GM23338 (cell line): ENCODE results near the gene ZNF581. TPM values are rescaled to one million over a fixed set of nuclear protein-coding genes. Genes with fewer than 3 reads are reported as not detected.

ENCODE experiments used
- ATAC-seq: fragments of 200-7000 bp; cut with Tn5 transposase; 3 replicates; pipeline ENCODE4 v1.9.1; 2020
- DNase-seq: peaks from one replicate; pipeline ENCODE4 v3.0.0-alpha.2; 2015; ENCODE audit warnings: low spot score
- H2AFZ ChIP-seq: fragments of 200-600 bp; sonication (generic); 2 replicates; pipeline ENCODE4 v1.8.0; 2016; ENCODE audit warnings: antibody characterized with exemption, mild to moderate bottlenecking, moderate library complexity
- H3F3A ChIP-seq: fragments of 200-600 bp; sonication (generic); replicated peaks from 2 replicates; pipeline ENCODE4 v1.8.0; 2017; ENCODE audit warnings: antibody characterized with exemption, mixed run types, low read depth
- H3K27ac ChIP-seq: fragments of 200-600 bp; sonication (generic); 2 replicates; pipeline ENCODE4 v1.6.1; 2016; ENCODE audit warnings: low read depth
- H3K27me3 ChIP-seq: fragments of 200-600 bp; sonication (generic); 2 replicates; pipeline ENCODE4 v1.8.0; 2016; ENCODE audit warnings: mild to moderate bottlenecking, mixed run types, moderate library complexity; ENCODE audit not compliant: insufficient read depth
- H3K36me3 ChIP-seq: fragments of 200-600 bp; sonication (generic); 2 replicates; pipeline ENCODE4 v1.8.0; 2016; ENCODE audit warnings: mild to moderate bottlenecking; ENCODE audit not compliant: insufficient read depth
- H3K4me1 ChIP-seq: fragments of 200-600 bp; sonication (generic); 2 replicates; pipeline ENCODE4 v1.8.0; 2016; ENCODE audit warnings: mild to moderate bottlenecking, moderate library complexity; ENCODE audit not compliant: insufficient read depth
- H3K4me2 ChIP-seq: fragments of 200-600 bp; sonication (generic); 2 replicates; pipeline ENCODE4 v1.7.1; 2017; ENCODE audit warnings: mixed run types
- H3K4me3 ChIP-seq: fragments of 200-600 bp; sonication (generic); 2 replicates; pipeline ENCODE4 v1.6.1; 2016; ENCODE audit warnings: mixed run types
- H3K79me2 ChIP-seq: fragments of 200-600 bp; sonication (generic); replicated peaks from 2 replicates; pipeline ENCODE4 v1.8.0; 2017; ENCODE audit warnings: mild to moderate bottlenecking; ENCODE audit not compliant: insufficient read depth
- H3K9me2 ChIP-seq: fragments of 200-600 bp; sonication (generic); 2 replicates; pipeline ENCODE4 v1.8.0; 2017; ENCODE audit not compliant: insufficient read depth
- H4K20me1 ChIP-seq: fragments of 200-600 bp; sonication (generic); replicated peaks from 2 replicates; pipeline ENCODE4 v1.8.0; 2017; ENCODE audit warnings: mild to moderate bottlenecking; ENCODE audit not compliant: insufficient read depth
- H3K27ac Mint-ChIP-seq: 2 replicates; pipeline ENCODE4 v1.8.0; 2020; ENCODE audit warnings: inconsistent platforms, mild to moderate bottlenecking, moderate library complexity, mixed read lengths
- H3K27me3 Mint-ChIP-seq: 3 replicates; pipeline ENCODE4 v1.8.0; 2022; ENCODE audit warnings: low read depth, mild to moderate bottlenecking, moderate library complexity, mixed read lengths, inconsistent platforms; ENCODE audit not compliant: insufficient read depth, poor library complexity
- H3K36me3 Mint-ChIP-seq: 3 replicates; pipeline ENCODE4 v1.8.0; 2021; ENCODE audit warnings: low read depth, mild to moderate bottlenecking, inconsistent platforms, moderate library complexity, mixed read lengths
- H3K4me1 Mint-ChIP-seq: 3 replicates; pipeline ENCODE4 v1.8.0; 2020; ENCODE audit warnings: mild to moderate bottlenecking, inconsistent platforms, mixed read lengths
- H3K4me3 Mint-ChIP-seq: 3 replicates; pipeline ENCODE4 v1.8.0; 2021; ENCODE audit warnings: moderate library complexity, mild to moderate bottlenecking, inconsistent platforms, mixed read lengths
- H3K9me3 Mint-ChIP-seq: 3 replicates; pipeline ENCODE4 v1.8.0; 2020; ENCODE audit warnings: moderate library complexity, mild to moderate bottlenecking, inconsistent platforms, mixed read lengths
- CREB1 ChIP-seq: fragments of 250-450 bp; sonication (Bioruptor Pico); IDR thresholded peaks from 2 replicates; pipeline ENCODE4 v1.5.0; 2020; ENCODE audit warnings: low read depth, mild to moderate bottlenecking, moderate library complexity
- EZH2phosphoT487 ChIP-seq: fragments of 200-600 bp; sonication (generic); IDR thresholded peaks from one replicate; pipeline ENCODE4 v1.8.1; 2018; ENCODE audit warnings: antibody characterized with exemption; ENCODE audit not compliant: unreplicated experiment
- NANOG ChIP-seq: IDR thresholded peaks from 2 replicates; pipeline ENCODE4 v1.6.1; 2016; ENCODE audit warnings: antibody characterized with exemption, borderline replicate concordance
- POLR2AphosphoS5 ChIP-seq: IDR thresholded peaks from 2 replicates; pipeline ENCODE4 v1.6.1; 2016; ENCODE audit warnings: antibody characterized with exemption, low read depth
- ZNF114 ChIP-seq: fragments of 250-450 bp; sonication (Bioruptor Pico); IDR thresholded peaks from 2 replicates; pipeline ENCODE4 v1.5.0; 2020; ENCODE audit warnings: mild to moderate bottlenecking, moderate library complexity
- ZNF331 ChIP-seq: fragments of 250-450 bp; sonication (Bioruptor Pico); IDR thresholded peaks from 2 replicates; pipeline ENCODE4 v1.5.0; 2020; ENCODE audit warnings: low read depth, mild to moderate bottlenecking, moderate library complexity
- polyA plus RNA-seq: library from polyadenylated mRNA; unstranded; fragments of >200 nt; fragmentation: Nextera tagmentation; extraction: Ambion mirVana; gene quantifications from 2 replicates; pipeline ENCODE4 v1.2.1, GENCODE V29; 2016
- total RNA-seq: library from RNA; depleted of rRNA; stranded (reverse); fragments of >200 nt; shearing (Covaris generic); gene quantifications from 2 replicates; pipeline ENCODE4 v1.2.3, GENCODE V29; 2014
- TF ChIP-seq, protein P1 (sequence below): IDR thresholded peaks from 2 replicates; pipeline ENCODE4 v1.6.1; 2016; ENCODE audit warnings: antibody characterized with exemption
- TF ChIP-seq, protein P2 (sequence below), 2 experiments: fragments of 200-600 bp in 1 of 2; sonication (generic) in 1 of 2; conservative IDR thresholded peaks; 2 replicates each; pipeline versions ENCODE4 v1.5.1 to v1.6.1; 2016 to 2017; ENCODE audit warnings: antibody characterized with exemption in 2 of 2, low read depth in 2 of 2, mild to moderate bottlenecking in 2 of 2, moderate library complexity in 1 of 2

Gene ZNF581
- total and polyA plus RNA-seq, 2 experiments from 2014 or later, result 48.5 to 87.6 TPM

DNA sequence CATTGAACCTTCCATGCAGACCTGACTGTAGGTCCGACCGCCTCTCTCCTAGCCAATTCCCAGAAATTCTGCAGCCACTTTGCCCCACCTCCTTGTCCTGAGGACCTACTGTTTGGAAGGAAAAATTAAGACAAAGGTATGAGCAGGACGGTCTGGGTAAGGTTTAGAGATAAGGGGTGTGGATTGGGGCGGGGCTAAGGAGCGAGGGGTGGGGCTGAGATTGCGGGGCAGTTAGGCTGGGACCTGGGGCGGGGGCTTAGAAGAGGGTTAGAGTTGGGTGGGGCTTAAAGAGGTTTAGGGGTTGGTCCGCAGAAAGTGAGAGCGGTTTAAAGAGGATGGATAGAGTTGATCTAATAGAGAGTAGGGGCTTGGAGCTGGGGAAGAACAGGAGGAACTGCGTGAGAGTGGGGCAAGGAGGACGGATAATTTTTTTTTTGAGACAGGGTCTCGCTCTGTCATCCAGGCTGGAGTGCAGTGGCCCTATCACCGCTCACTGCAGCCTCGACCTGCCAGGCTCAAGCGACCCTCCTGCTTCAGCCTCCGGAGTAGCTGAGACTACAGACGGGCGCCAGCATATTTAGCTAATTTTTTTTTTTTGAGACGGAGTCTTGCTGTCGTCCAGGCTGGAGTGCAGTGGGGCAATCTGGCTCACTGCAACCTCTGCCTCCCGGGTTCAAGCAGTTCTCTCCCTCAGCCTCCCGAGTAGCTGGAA, 39.7 kb upstream of the ZNF581 start:
- Histone ChIP-seq H3K4me2 (peak overlapping the region; percentile 79; the same call in 1 of the 2 replicates), H3K27ac (peak overlapping the region; percentile 99), H3F3A (peaks cover 22% of the 10 kb centered on the region), H3K27me3 (no peaks in the 10 kb centered on the region), H3K36me3 (no peaks in the 10 kb centered on the region), H3K4me1 (peaks cover 22% of the 10 kb centered on the region), H4K20me1 (peaks cover 4% of the 10 kb centered on the region), H2AFZ (no peak overlapping the region), H3K4me3 (peak overlapping the region; percentile 84; the same call in 1 of the 2 replicates), H3K79me2 (peaks cover 14% of the 10 kb centered on the region), H3K9me2 (no peaks in the 10 kb centered on the region)
- ATAC-seq (peak; percentile 7), DNase-seq (peak; percentile 93)
- Mint-ChIP-seq H3K4me1 (peaks cover 35% of the 10 kb centered on the region), H3K4me3 (peak overlapping the region; percentile 54), H3K27ac (peak overlapping the region; percentile 87), H3K9me3 (peaks cover 6% of the 10 kb centered on the region), H3K27me3 (peaks cover 39% of the 10 kb centered on the region), H3K36me3 (peaks cover 16% of the 10 kb centered on the region)
- TF ChIP-seq CREB1 (CRISPR knock-in tag), result no peak
- peak; percentile 45; the same call in 1 of the 2 replicates for TF ChIP-seq POLR2AphosphoS5

DNA sequence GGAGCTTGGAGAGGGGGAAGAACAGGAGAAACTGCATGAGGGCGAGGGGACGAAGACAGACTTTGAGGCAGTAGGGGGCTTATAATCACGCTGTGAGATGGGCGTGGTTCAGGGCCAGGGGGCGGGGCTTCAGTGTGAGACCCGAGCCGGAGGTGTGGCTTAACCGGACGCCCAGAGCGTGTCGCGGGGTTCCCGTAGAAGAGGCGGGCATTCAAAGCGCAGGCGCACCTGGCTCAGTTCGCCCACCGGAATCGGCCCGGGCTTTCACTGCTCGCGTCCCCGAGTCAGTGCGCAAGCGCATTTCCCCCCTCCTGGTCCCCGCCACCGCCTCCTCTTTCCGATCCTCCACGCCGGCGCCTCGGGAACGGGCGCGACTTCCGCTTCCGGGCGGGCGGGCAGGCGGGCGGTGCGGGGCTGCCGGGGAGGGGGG, 38.2 kb upstream of the ZNF581 start:
- peaks cover 22% of the 10 kb centered on the region for H3F3A ChIP-seq
- H3K79me2 ChIP-seq, result peaks cover 14% of the 10 kb centered on the region
- peak overlapping the region; percentile 84 for H3K4me3 ChIP-seq
- DNase-seq (peak; percentile 96), ATAC-seq (peak; percentile 48)
- no peaks in the 10 kb centered on the region for H3K27me3 ChIP-seq
- peaks cover 24% of the 10 kb centered on the region for H3K36me3 Mint-ChIP-seq
- peaks cover 18% of the 10 kb centered on the region for H4K20me1 ChIP-seq
- H3K4me1 Mint-ChIP-seq, result peaks cover 34% of the 10 kb centered on the region
- peak overlapping the region; percentile 87; the same call in 1 of the 2 replicates for H3K4me2 ChIP-seq
- peaks cover 36% of the 10 kb centered on the region for H3K27me3 Mint-ChIP-seq
- peak; percentile 29; the same call in 1 of the 2 replicates for TF ChIP-seq POLR2AphosphoS5
- TF ChIP-seq, protein P1, sequence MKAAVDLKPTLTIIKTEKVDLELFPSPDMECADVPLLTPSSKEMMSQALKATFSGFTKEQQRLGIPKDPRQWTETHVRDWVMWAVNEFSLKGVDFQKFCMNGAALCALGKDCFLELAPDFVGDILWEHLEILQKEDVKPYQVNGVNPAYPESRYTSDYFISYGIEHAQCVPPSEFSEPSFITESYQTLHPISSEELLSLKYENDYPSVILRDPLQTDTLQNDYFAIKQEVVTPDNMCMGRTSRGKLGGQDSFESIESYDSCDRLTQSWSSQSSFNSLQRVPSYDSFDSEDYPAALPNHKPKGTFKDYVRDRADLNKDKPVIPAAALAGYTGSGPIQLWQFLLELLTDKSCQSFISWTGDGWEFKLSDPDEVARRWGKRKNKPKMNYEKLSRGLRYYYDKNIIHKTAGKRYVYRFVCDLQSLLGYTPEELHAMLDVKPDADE, result peak; percentile 55; the same call in 1 of the 2 replicates
- TF ChIP-seq CREB1 (CRISPR knock-in tag), result peak; percentile 32; the same call in 1 of the 2 replicates
- no peak for TF ChIP-seq NANOG
- peak overlapping the region; percentile 99 for H3K27ac ChIP-seq
- peak overlapping the region; percentile 98 for H3K27ac Mint-ChIP-seq
- H3K4me1 ChIP-seq, result peaks cover 22% of the 10 kb centered on the region
- peaks cover 6% of the 10 kb centered on the region for H3K9me3 Mint-ChIP-seq
- no peak overlapping the region for H2AFZ ChIP-seq
- peak overlapping the region; percentile 82 for H3K4me3 Mint-ChIP-seq
- no peaks in the 10 kb centered on the region for H3K9me2 ChIP-seq
- H3K36me3 ChIP-seq, result peaks cover 5% of the 10 kb centered on the region; the same call in 1 of the 2 replicates

DNA sequence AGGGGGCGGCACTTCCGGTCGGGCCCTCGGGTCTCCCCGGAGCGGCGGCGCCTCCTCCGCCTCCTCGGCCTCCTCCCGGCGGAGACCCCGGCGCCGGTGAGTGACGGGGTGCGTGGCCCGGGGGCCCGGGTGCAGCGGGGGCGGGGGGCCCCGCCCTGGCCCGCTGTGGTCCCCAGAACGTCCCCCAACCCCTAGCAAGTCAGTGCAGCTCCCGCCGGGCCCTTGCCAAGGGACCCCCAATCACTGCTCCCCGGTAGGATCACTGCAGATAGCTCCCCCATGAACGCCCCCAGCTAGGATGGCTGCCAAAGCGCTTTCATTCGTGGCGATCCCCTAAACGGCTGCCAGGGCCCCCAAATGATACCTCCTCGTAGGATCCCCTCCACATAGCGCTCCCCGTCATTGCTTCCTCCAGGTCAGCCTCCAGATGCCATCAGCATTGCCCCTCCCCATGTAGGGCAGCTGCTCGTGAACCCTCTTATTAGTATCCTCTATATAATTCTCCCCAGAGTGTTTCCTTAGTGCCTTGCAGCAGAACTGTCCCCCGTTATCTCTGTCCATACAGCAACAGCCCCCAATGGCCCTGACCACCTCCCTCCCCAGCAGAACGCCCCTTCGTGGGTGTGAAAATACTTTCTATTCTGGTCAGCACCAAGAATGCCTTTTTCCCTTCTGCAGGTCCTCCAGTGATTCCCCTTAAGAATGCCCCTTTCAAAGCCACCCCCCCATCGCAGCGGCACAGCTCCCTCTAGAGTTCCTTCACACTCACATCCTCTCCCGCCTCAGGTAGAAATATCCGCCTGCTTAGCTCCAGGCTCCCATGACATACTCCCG, 37.6 kb upstream of the ZNF581 start, which contains the start of gene ZNF865:
Gene ZNF865 (plus strand): TSS at position 11 of the 834 bp plus-strand sequence. CDS start 7,972 bp downstream, outside the sequence.
- peaks cover 32% of the 10 kb centered on the region for H3K4me1 Mint-ChIP-seq
- peaks cover 22% of the 10 kb centered on the region for H3F3A ChIP-seq
- peaks cover 6% of the 10 kb centered on the region for H3K9me3 Mint-ChIP-seq
- H3K4me3 Mint-ChIP-seq, result peak within 1 kb of the TSS; percentile 95
- peak within 1 kb of the TSS; percentile 99 for H3K27ac ChIP-seq
- ATAC-seq, result peak; percentile 53
- H3K27me3 Mint-ChIP-seq, result peaks cover 36% of the 10 kb centered on the region
- peaks cover 24% of the 10 kb centered on the region for H3K36me3 Mint-ChIP-seq
- peaks cover 5% of the 10 kb centered on the region; the same call in 1 of the 2 replicates for H3K36me3 ChIP-seq
- peaks cover 20% of the 10 kb centered on the region for H3K4me1 ChIP-seq
- H3K79me2 ChIP-seq, result peaks cover 14% of the 10 kb centered on the region
- peak within 1 kb of the TSS; percentile 87 for H3K4me2 ChIP-seq
- peaks cover 22% of the 10 kb centered on the region for H4K20me1 ChIP-seq
- peak; percentile 94 for DNase-seq
- H3K9me2 ChIP-seq, result no peaks in the 10 kb centered on the region
- H3K4me3 ChIP-seq, result peak within 1 kb of the TSS; percentile 84
- peak within 1 kb of the TSS; percentile 2 for H2AFZ ChIP-seq
- peak within 1 kb of the TSS; percentile 98 for H3K27ac Mint-ChIP-seq
- H3K27me3 ChIP-seq, result no peaks in the 10 kb centered on the region
- TF ChIP-seq CREB1 (CRISPR knock-in tag) (0 out of 2 replicates have a peak, but pooled peaks have one; percentile 10), POLR2AphosphoS5 (peak; percentile 24; the same call in 1 of the 2 replicates), ZNF331 (no peak), EZH2phosphoT487 (no peak), NANOG (no peak), ZNF114 (no peak)
- TF ChIP-seq, protein P1, result no peak
- TF ChIP-seq, protein P2, sequence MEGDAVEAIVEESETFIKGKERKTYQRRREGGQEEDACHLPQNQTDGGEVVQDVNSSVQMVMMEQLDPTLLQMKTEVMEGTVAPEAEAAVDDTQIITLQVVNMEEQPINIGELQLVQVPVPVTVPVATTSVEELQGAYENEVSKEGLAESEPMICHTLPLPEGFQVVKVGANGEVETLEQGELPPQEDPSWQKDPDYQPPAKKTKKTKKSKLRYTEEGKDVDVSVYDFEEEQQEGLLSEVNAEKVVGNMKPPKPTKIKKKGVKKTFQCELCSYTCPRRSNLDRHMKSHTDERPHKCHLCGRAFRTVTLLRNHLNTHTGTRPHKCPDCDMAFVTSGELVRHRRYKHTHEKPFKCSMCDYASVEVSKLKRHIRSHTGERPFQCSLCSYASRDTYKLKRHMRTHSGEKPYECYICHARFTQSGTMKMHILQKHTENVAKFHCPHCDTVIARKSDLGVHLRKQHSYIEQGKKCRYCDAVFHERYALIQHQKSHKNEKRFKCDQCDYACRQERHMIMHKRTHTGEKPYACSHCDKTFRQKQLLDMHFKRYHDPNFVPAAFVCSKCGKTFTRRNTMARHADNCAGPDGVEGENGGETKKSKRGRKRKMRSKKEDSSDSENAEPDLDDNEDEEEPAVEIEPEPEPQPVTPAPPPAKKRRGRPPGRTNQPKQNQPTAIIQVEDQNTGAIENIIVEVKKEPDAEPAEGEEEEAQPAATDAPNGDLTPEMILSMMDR (conservative IDR thresholded peaks at IDR 0.05; ENCODE audit: low read depth in 2 of 2), result peak; percentile 72 to 83
